H1 (cell line): ENCODE results near the gene SFXN1. TPM values are rescaled to one million over a fixed set of nuclear protein-coding genes. Genes with fewer than 3 reads are reported as not detected.

Experiments used
- POU5F1 ChIP-seq: IDR thresholded peaks from 2 replicates; pipeline ENCODE4 v1.6.1; 2011; ENCODE audit warnings: low read depth, mild to moderate bottlenecking, low read length, moderate library complexity
- RXRA ChIP-seq: IDR thresholded peaks from 2 replicates; pipeline ENCODE4 v1.6.1; 2011; ENCODE audit warnings: low read depth, mild to moderate bottlenecking, low read length, moderate library complexity; ENCODE audit not compliant: insufficient read depth
- polyA plus RNA-seq, 7 experiments: library from polyadenylated mRNA; depleted of rRNA in 3 of 7; stranded (reverse) in 5 of 7; unstranded in 2 of 7; fragments of >200 nt in 5 of 7; fragments of 200-250 nt in 2 of 7; gene quantifications; 1 replicate in 5 of 7; 2 replicates in 1 of 7; 4 replicates in 1 of 7; pipeline versions ENCODE4 v1.2.1 to v1.2.3, GENCODE V29; 2011 to 2013; ENCODE audit warnings: missing spikeins in 2 of 7, mixed read lengths in 2 of 7
- total RNA-seq: library from RNA; stranded (reverse); fragmentation: NEBNext Ultra II Directional; extraction: Animal tissue kit (Norgen Biotek cat#: 25700); gene quantifications from 2 replicates; pipeline ENCODE4 v1.2.1, GENCODE V29; 2021

The SFXN1 gene
- total and polyA plus RNA-seq, 2 of the 8 experiments (the other 6 are each of a cell fraction or from before 2014, with no cell fraction given) = 72.7 to 97.6 TPM

- TF ChIP-seq POU5F1 (no peak), RXRA (no peak)
Measured at GRCh38 chr5:175475248-175475647, 3.1 kb upstream of the SFXN1 start (continued).
